HUES48 (cell line): ENCODE results near the gene ANGPTL8.

ENCODE experiments used
- H3K27ac ChIP-seq: one replicate; pipeline ENCODE4 v1.7.0; 2013; ENCODE audit warnings: low read depth, low read length, inconsistent platforms
- H3K27me3 ChIP-seq: 2 replicates; pipeline ENCODE4 v1.6.1; 2013; ENCODE audit warnings: mild to moderate bottlenecking, low read length; ENCODE audit not compliant: control insufficient read depth, insufficient read depth
- H3K36me3 ChIP-seq: 2 replicates; pipeline ENCODE4 v1.6.1; 2013; ENCODE audit warnings: low read length; ENCODE audit not compliant: control insufficient read depth, insufficient read depth
- H3K4me1 ChIP-seq: 2 replicates; pipeline ENCODE4 v1.6.1; 2013; ENCODE audit warnings: mild to moderate bottlenecking, low read length; ENCODE audit not compliant: control insufficient read depth, insufficient read depth
- H3K4me3 ChIP-seq: 2 replicates; pipeline ENCODE4 v1.5.1; 2013; ENCODE audit warnings: mild to moderate bottlenecking, low read depth, low read length
- H3K9ac ChIP-seq: 2 replicates; pipeline ENCODE4 v1.6.1; 2013; ENCODE audit warnings: mild to moderate bottlenecking, low read depth, low read length, moderate library complexity
- H3K9me3 ChIP-seq: 2 replicates; pipeline ENCODE4 v1.6.1; 2013; ENCODE audit warnings: low read length; ENCODE audit not compliant: control insufficient read depth, insufficient read depth

ANGPTL8 gene

GRCh38 chr19:11197291-11198174, 41.9 kb upstream of the ANGPTL8 start, which contains the start of gene KANK2:
KANK2 (minus strand) TSS chr19:11197545; CDS start chr19:11194511, 3,034 bp downstream.
- Histone ChIP-seq H3K4me3 (peak within 1 kb of the TSS; percentile 98), H3K9ac (peak within 1 kb of the TSS; percentile 68), H3K36me3 (peaks cover 43% of the 10 kb centered on the region), H3K27me3 (no peaks in the 10 kb centered on the region), H3K9me3 (no peaks in the 10 kb centered on the region), H3K4me1 (peaks cover 4% of the 10 kb centered on the region; the same call in 1 of the 2 replicates), H3K27ac (peak within 1 kb of the TSS; percentile 59)

- peak overlapping the region; percentile 98 for H3K4me3 ChIP-seq
- no peaks in the 10 kb centered on the region for H3K27me3 ChIP-seq
Observed at GRCh38 chr19:11198175-11198534, 41.3 kb upstream of the ANGPTL8 start.

GRCh38 chr19:11198769-11199424, 40.5 kb upstream of the ANGPTL8 start:
- H3K4me3 ChIP-seq, result no peak overlapping the region
- no peaks in the 10 kb centered on the region for H3K9me3 ChIP-seq
- H3K36me3 ChIP-seq, result peaks cover 33% of the 10 kb centered on the region
- H3K4me1 ChIP-seq, result peaks cover 7% of the 10 kb centered on the region
- no peak overlapping the region for H3K9ac ChIP-seq
- H3K27ac ChIP-seq, result peak overlapping the region; percentile 20
- H3K27me3 ChIP-seq, result no peaks in the 10 kb centered on the region

More at GRCh38 chr19:11198175-11198534, 41.3 kb upstream of the ANGPTL8 start:
- no peaks in the 10 kb centered on the region for H3K9me3 ChIP-seq
- peaks cover 40% of the 10 kb centered on the region for H3K36me3 ChIP-seq
- H3K27ac ChIP-seq, result peak overlapping the region; percentile 59
- no peak overlapping the region for H3K9ac ChIP-seq
- peaks cover 4% of the 10 kb centered on the region; the same call in 1 of the 2 replicates for H3K4me1 ChIP-seq

- peaks cover 7% of the 10 kb centered on the region for H3K4me1 ChIP-seq
- H3K27me3 ChIP-seq, result no peaks in the 10 kb centered on the region
- no peak overlapping the region for H3K27ac ChIP-seq
- peaks cover 27% of the 10 kb centered on the region for H3K36me3 ChIP-seq
- no peak overlapping the region for H3K9ac ChIP-seq
- H3K9me3 ChIP-seq, result no peaks in the 10 kb centered on the region
- no peak overlapping the region for H3K4me3 ChIP-seq
Observed at GRCh38 chr19:11199517-11199916, 39.9 kb upstream of the ANGPTL8 start.

- Histone ChIP-seq H3K4me3 (no peak overlapping the region), H3K4me1 (peaks cover 7% of the 10 kb centered on the region), H3K9ac (no peak overlapping the region), H3K36me3 (peaks cover 27% of the 10 kb centered on the region), H3K9me3 (no peaks in the 10 kb centered on the region), H3K27me3 (no peaks in the 10 kb centered on the region), H3K27ac (no peak overlapping the region)
Observed at GRCh38 chr19:11200015-11200574, 39.3 kb upstream of the ANGPTL8 start.

GRCh38 chr19:11200931-11201330, 38.5 kb upstream of the ANGPTL8 start:
- no peaks in the 10 kb centered on the region for H3K9me3 ChIP-seq
- no peak overlapping the region for H3K27ac ChIP-seq
- H3K4me1 ChIP-seq, result peaks cover 7% of the 10 kb centered on the region
- peaks cover 24% of the 10 kb centered on the region for H3K36me3 ChIP-seq
- no peak overlapping the region for H3K9ac ChIP-seq
- H3K27me3 ChIP-seq, result no peaks in the 10 kb centered on the region
- H3K4me3 ChIP-seq, result no peak overlapping the region

GRCh38 chr19:11201791-11202190, 37.6 kb upstream of the ANGPTL8 start:
- Histone ChIP-seq H3K4me1 (peaks cover 7% of the 10 kb centered on the region), H3K4me3 (no peak overlapping the region), H3K27me3 (no peaks in the 10 kb centered on the region), H3K9me3 (no peaks in the 10 kb centered on the region), H3K27ac (no peak overlapping the region), H3K9ac (no peak overlapping the region), H3K36me3 (peaks cover 24% of the 10 kb centered on the region)

GRCh38 chr19:11202488-11203193, 36.8 kb upstream of the ANGPTL8 start:
- Histone ChIP-seq H3K27ac (no peak overlapping the region), H3K4me3 (no peak overlapping the region), H3K27me3 (no peaks in the 10 kb centered on the region), H3K9me3 (no peaks in the 10 kb centered on the region), H3K9ac (no peak overlapping the region), H3K4me1 (peaks cover 7% of the 10 kb centered on the region), H3K36me3 (peaks cover 24% of the 10 kb centered on the region)

- H3K27ac ChIP-seq, result no peak overlapping the region
- H3K9me3 ChIP-seq, result no peaks in the 10 kb centered on the region
- H3K9ac ChIP-seq, result no peak overlapping the region
- H3K36me3 ChIP-seq, result peaks cover 25% of the 10 kb centered on the region
- H3K4me3 ChIP-seq, result no peak overlapping the region
- peaks cover 7% of the 10 kb centered on the region for H3K4me1 ChIP-seq
- no peaks in the 10 kb centered on the region for H3K27me3 ChIP-seq
Observed at GRCh38 chr19:11203194-11204075, 36.0 kb upstream of the ANGPTL8 start.

GRCh38 chr19:11204076-11204602, 35.3 kb upstream of the ANGPTL8 start:
- Histone ChIP-seq H3K4me3 (no peak overlapping the region), H3K9ac (no peak overlapping the region), H3K27ac (no peak overlapping the region), H3K4me1 (peaks cover 3% of the 10 kb centered on the region), H3K36me3 (peaks cover 29% of the 10 kb centered on the region), H3K9me3 (no peaks in the 10 kb centered on the region), H3K27me3 (no peaks in the 10 kb centered on the region)
